ENCODE data around the gene SRRM2. TPM values are rescaled to one million over a fixed set of nuclear protein-coding genes. Genes with fewer than 3 reads are reported as not detected.

SRRM2 gene
- polyA plus RNA-seq, 1 experiment: 105 TPM

GRCh38 chr16:2724816-2725348 lies 27.6 kb upstream of the SRRM2 start:
- DNase-seq (ENCODE audit: low read depth): no peak
- H3K27me3 ChIP-seq (ENCODE audit: control insufficient read depth, insufficient read depth, low read length): no peaks in the 10 kb centered on the region
- no peaks in the 10 kb centered on the region for H3K36me3 ChIP-seq (ENCODE audit: control insufficient read depth, insufficient read depth, low read length)
- ChIA-PET CTCF (interaction anchor here (1.1 kb wide), 1 partner anchor 143 kb away, joined by 4 read pairs; no protein-coding TSS in a partner anchor), POLR2A (no interaction called here)
- no peak for TF ChIP-seq CTCF (IDR thresholded peaks at IDR 0.05; ENCODE audit: insufficient read depth, low read depth, low read length)
- no peak overlapping the region for H3K4me3 ChIP-seq (ENCODE audit: low read depth, low read length)

- no peak for TF ChIP-seq CTCF (IDR thresholded peaks at IDR 0.05; ENCODE audit: insufficient read depth, low read depth, low read length)
- POLR2A ChIA-PET: no interaction called here
- DNase-seq (ENCODE audit: low read depth): no peak
- Histone ChIP-seq H3K36me3 (ENCODE audit: control insufficient read depth, insufficient read depth, low read length) (no peaks in the 10 kb centered on the region), H3K4me3 (ENCODE audit: low read depth, low read length) (no peak overlapping the region), H3K27me3 (ENCODE audit: control insufficient read depth, insufficient read depth, low read length) (peaks cover 1% of the 10 kb centered on the region; the same call in 1 of the 2 replicates)
- CTCF ChIA-PET: no interaction called here
Measured at GRCh38 chr16:2726923-2727322, 25.5 kb upstream of the SRRM2 start.

- Histone ChIP-seq H3K4me3 (ENCODE audit: low read depth, low read length) (no peak overlapping the region), H3K27me3 (ENCODE audit: control insufficient read depth, insufficient read depth, low read length) (peaks cover 1% of the 10 kb centered on the region; the same call in 1 of the 2 replicates), H3K36me3 (ENCODE audit: control insufficient read depth, insufficient read depth, low read length) (no peaks in the 10 kb centered on the region)
- ChIA-PET POLR2A (no interaction called here), CTCF (no interaction called here)
- TF ChIP-seq CTCF (IDR thresholded peaks at IDR 0.05; ENCODE audit: insufficient read depth, low read depth, low read length): no peak
- DNase-seq (ENCODE audit: low read depth): no peak
Measured at GRCh38 chr16:2728034-2728433, 24.4 kb upstream of the SRRM2 start.

- H3K4me3 ChIP-seq (ENCODE audit: low read depth, low read length): no peak overlapping the region
- TF ChIP-seq CTCF (IDR thresholded peaks at IDR 0.05; ENCODE audit: insufficient read depth, low read depth, low read length): no peak
- H3K36me3 ChIP-seq (ENCODE audit: control insufficient read depth, insufficient read depth, low read length): no peaks in the 10 kb centered on the region
- CTCF ChIA-PET: no interaction called here
- no peak for DNase-seq (ENCODE audit: low read depth)
- peaks cover 1% of the 10 kb centered on the region; the same call in 1 of the 2 replicates for H3K27me3 ChIP-seq (ENCODE audit: control insufficient read depth, insufficient read depth, low read length)
- POLR2A ChIA-PET: no interaction called here
Measured at GRCh38 chr16:2734844-2735515, 17.5 kb upstream of the SRRM2 start.

GRCh38 chr16:2736476-2737237 lies 15.8 kb upstream of the SRRM2 start:
- POLR2A ChIA-PET: no interaction called here
- no peaks in the 10 kb centered on the region for H3K27me3 ChIP-seq (ENCODE audit: control insufficient read depth, insufficient read depth, low read length)

More at GRCh38 chr16:2736476-2737237, 15.8 kb upstream of the SRRM2 start:
- CTCF ChIA-PET: no interaction called here
- no peak for TF ChIP-seq CTCF (IDR thresholded peaks at IDR 0.05; ENCODE audit: insufficient read depth, low read depth, low read length)
- no peak for DNase-seq (ENCODE audit: low read depth)
- no peaks in the 10 kb centered on the region for H3K36me3 ChIP-seq (ENCODE audit: control insufficient read depth, insufficient read depth, low read length)
- H3K4me3 ChIP-seq (ENCODE audit: low read depth, low read length): no peak overlapping the region
